CD4-positive, alpha-beta T cell treated with Interferon gamma for 1 hour (primary cell): Measurements from ENCODE around the gene ADGRD1.
A peak's percentile ranks its signal among the peaks of the same experiment; 100 is the strongest.

ENCODE experiments used
- DNase-seq: peaks from one replicate; pipeline ENCODE4 v3.0.0-alpha.2; 2020

The ADGRD1 gene

DNA sequence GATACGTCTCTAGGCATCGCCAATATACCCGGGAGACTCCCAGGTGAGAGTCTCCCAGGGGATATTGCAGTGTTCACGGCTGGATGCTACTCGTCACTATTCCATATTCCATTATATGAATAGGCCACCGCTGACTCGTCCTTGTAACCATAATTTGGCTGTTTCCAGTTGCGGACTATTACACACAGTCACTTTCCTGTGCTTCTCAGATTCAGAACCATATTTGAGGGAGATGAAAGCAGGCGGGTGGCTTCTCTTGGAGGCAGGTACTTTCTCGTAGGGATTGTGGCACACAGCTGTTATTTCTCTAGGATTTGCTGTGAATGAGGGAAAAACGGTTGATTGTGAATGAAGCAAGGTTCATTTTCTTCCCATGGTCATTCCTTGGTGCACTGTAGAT, 73.0 kb downstream of the ADGRD1 start:
- no peak for DNase-seq

DNA sequence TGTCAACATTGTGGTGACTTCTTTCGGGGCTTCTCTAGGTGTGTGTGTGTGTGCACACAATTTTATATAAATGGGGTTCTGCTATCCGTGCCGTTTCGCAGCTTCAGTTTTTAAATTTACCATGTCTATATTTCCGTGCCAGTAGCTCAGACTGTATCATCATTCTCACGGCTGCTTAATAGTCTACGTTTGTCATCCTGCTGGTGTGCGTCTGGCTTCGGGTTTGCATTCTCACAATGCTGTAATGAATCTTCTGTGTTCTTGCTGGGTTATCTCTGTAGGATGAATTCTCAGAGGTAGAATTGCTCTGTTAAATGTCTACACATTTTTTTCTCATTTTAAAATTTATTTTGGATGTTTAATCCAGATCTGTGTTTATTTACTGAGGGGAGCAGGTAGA, 73.6 kb downstream of the ADGRD1 start:
- no peak for DNase-seq

DNA sequence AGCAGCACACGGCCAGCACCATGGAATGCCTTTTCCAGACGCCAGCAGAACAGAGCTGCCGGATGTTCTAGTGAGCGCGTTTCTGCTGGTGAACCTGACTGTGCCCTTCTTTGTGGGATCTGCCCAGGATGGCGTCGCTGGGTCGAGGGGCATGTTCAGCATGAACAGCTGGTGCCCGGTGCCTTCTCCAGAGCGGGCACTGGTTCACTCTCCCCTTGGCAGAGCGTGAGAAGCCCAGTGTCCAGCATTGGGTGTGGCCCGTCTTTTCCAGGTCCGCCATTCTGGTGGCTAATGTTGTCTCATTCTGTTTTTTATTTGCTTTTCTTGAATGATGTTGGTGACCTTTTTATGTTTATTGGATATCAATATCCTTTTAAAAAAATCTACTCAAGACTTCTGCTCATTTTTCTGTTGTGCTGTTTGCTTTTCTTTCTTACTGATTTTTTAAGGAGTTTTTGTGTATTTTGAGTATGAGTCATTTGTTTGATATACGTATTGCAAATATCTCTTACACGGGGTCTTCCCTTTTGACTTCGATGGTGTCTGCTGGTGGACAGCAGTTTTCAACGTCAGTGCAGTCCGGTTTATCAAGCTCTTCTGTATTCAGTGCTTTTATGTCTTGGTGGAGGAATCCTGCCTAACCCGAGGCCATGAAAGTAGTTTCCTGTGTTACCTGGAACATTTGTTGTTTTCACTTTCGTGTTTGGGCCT, 74.3 kb downstream of the ADGRD1 start:
- DNase-seq: no peak

DNA sequence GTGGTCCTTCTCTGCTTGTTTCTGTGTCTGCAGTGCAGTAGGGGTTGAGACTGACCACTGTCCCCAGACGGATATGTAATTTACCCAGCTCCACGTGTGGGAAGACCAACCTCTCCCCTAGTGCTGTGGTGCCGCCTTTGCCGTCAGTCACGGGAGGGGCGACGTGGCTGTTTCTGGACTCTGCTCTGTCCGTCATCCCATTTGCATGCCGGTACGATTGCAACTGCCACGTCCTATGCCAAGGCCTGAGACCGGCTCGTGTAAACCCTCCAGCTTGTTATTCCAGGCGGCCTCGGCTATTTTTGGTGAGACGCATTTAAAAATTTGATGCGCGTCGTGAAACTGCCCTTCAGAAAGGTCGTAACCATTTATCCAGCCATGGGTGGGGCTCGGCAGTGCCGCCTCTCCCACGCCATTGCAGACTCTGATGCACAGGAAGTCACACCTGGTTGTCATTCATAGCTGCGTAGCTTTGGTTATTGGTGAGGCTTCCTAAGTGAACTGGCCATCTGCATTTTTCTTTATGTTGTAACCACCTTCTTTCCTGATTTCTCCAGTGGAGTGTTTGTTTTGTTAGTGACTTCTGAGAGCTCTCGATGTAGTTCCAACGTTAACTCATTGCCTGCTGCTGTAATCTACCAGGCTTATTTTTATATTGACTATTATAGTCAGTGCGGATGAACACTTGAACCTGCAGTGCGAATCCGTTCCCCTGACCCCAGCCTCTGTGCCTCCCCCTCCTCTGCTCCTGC, 75.1 kb downstream of the ADGRD1 start:
- DNase-seq: no peak

DNA sequence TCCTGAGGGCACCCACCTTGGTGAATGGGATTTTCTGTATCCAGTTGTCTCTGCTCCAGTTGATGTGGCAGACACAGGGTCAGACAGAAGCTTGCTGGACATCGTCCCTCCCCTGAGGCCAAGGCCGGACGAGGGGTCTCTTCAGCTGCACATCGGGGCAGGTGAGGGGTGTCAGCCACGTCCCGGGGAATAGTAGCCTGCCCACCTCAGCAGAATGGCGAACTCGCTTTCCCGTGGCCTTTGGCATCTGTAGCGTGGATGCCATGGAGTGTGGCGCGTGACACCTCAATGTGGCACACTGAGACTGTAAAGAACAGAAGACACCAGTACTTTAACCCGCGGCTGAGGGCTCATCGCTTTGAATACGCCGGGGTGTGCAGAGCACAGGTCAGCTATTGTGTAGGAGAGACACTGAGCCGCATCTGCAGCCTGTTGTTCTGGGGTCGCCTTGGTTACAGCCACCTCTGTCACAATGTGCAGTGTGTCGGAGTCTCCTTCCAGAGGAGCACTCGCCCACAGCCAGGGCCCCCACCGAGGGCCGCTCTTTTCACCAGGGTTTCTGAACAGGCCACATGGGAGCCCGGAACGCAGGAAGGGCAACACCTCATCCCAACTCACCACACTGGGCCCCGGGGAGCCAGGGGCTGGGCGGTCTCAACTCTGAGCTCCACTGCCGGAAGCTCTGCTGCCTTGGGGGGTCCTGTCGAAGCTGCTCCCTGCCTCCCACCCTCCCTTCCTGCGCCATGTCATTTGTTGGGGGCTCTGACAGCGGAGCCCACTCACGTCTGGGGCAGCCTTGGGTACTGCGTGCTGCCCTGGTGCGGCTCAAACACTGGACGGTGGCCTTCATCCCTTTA, 77.0 kb downstream of the ADGRD1 start:
- DNase-seq: no peak

DNA sequence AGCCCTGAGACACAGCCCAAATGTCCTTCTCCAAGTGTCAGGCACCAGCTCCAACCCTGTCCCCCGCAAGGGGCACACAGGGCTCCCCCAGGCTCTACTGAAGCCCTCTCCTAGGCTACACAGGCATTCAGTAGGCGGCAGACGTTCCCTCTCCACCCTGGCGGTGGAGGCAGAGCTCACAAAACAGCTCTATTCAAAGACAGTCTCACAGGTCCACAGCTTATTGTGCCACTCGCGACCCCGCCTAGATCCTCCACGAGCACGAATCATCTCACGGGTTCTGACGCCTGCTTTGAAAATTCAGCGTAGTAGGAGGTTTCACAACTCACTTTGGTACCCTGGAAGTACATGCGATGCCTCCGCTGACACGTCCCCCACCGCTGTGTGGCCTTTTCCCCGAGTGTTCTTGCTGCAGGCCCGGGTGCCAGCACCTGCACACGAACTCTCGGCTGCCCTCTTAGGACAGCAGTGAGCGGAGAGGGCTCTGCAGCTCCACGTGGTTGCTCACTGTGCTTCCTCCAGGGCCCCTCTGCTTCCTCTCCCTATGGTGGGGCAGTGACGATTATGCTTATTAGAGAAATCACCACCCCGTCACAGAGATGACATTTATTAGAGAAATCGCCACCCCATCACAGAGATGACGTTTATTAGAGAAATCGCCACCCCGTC, 78.5 kb downstream of the ADGRD1 start:
- no peak for DNase-seq

DNA sequence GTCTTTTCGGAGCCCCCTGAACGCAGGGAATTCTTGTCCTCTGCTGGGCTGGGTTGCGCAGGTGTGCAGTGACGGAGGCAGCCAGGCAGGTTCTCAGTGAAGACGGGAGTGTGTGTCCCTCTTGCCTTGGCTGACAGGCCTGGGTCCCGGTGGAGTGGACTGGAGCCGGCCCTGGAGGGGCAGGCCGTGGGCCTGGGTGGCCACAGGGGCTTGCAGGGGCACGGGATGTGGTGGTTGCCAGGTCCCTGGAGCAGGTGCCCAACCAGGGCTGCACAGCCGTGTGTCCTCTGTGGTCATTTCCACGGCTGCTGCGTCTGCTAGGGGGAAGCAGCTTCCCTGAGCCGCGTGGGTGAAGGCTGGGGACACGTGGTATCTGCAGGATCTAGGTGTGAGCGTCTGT, 79.8 kb downstream of the ADGRD1 start:
- no peak for DNase-seq

DNA sequence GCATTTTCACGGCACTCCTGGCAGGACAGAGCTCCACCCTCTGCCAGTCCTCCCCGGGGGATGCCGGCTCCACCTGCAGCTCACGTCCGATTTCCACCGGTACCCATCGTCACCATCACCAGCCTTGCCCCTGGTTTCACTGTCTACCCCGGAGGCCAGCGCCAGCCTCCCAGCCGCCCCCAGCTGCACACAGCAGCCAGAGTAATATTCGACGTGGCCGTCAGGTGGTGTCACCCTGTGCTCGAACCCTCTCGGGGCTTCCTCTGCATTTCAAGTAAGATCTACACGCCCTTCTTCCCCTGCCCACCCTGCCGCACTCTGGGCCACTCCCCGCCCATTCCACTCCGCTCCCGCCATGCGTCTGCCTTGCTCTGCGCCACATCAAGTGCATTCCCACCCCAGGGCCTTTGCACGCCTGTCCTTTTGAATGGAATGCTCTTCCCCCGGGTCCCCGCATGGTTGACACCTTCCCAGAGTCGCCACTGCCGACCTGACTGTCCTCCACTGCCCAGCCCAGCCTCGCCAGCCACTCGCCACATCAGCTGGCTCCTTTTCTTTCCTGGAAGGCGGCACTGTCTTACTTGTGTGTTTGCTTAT, 80.3 kb downstream of the ADGRD1 start:
- no peak for DNase-seq

DNA sequence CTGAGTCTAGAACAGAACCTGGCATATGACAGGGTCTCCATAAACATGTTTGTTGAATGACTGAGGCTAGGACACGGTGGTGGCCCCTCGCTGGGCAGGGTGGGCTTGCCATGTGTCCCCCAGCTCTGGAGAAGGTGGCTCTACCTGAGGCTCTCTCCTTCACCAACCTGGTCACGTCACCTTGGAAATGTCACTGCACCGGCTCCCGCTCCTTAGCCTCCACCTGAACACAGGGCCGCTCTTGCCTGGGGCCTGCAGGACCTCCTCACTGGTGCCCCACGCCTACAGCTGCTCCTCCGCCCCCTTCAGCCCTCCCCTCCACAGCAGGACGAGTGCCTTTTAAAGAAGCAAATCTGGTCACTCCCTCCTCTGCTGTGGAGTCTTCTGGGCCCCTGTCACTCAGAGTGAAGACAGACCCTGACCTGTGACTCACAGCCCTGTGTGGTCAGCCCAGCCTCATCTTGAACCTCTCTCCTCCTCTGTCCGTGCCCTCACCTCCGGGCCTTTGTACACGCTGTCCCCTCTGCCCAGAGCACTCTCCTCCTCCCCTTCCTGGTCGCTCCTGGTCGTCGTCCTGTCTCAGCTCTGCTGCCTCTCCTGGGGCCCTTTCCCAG, 81.0 kb downstream of the ADGRD1 start:
- no peak for DNase-seq

DNA sequence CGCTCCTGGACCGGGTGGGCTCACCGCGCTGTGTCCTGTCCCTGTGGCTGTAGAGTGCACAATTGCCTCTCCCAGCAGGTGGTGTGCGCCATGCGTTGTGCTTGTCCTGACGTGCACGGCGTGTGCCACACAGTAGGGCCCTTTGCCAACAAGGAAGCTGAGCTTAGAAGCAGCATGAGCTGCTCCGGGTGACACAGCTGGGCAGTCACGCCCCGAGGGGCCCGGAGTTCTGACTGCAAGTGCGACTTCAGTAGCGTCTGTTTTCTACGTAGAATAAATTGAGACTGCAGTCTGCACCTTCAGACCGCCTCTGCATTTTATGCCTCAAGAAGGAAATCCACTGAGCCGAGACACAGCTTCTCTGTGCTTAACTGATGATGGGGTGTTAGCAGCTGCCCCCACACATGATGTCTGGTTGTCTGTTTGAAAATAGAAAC, 81.6 kb downstream of the ADGRD1 start:
- DNase-seq: peak; percentile 22

DNA sequence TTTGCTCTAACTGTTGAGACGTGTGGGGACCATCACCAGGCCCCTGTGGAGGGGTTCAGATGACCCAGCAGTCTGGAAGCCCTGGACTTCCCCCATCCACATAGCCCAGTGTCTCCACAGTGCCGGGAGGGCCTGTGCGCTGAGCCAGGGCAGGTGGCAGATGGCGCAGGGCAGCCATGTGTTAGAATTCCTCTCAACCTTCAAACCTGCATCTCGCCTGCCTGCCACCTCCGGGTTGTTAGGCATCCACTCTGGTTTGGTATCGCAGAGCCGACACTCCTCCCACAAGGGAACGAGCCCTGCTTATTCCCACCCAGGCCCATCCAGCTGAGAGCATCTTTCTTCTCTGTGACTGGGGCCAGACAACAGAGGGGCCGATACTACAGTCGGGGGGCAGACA, 84.5 kb downstream of the ADGRD1 start:
- DNase-seq: no peak

DNA sequence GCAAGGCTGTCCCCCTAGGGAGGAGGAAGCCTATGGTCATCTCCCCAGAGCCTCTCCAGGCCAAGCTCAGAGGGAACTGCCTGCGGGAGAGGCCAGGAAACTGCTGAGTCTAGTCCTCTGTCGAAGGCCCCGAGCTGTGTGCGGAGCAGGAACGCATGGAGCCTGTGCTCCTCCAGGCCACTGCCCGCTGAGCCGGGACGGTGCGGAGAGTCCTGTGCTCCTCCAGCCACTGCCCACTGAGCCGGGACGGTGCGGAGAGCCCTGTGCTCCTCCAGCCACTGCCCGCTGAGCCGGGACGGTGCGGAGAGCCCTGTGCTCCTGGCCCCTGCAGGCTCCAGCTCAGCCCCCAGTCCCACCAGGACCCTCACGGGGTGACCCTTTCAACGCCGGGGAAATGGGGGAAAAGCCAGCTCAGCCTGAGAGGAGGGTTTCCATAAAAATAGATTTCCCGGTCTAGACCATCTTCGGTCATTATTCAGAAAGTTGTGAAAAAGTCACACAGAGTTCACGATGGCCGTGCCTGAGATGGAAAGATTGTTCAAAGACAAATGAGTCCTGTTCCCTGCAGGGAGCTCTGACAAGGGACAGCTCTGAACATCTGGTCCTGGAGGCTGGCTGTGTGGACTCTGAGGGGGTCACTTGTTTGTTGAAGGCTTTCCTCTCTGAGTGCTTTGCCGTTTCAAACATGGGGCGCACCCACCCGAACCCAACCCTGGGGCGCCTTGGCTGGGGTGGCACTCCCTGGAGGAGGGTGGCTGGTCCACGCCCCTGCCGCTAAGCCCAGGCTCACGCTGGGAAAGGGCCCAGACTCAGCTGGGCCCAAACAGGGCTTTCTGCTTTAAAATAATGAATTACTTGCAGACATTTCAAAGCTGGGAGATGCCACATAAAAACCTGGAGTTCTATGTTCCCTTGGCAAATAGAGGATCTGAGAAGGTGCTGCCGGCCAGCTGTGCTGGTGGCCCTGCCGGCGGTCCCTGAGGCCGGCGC, 85.5 kb downstream of the ADGRD1 start:
- DNase-seq: no peak

DNA sequence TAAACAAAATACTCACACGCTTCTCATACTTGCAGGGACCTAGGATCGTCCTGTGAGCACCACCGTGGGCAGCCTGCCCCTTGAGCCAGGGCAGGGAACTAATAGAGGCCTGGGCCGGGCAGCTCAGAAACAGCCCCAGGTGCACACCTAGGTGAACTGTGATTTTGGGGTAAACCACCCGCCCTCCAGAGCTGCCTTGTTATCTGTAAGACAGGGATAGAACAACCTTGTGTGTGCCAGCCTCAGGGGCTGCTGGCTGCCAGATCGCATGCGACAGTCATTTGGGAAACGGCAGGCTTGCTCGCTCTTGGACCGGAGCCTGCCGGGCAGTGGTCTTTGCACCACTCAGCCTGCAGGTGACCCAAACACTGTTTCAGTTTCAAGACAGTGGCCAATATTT, 86.8 kb downstream of the ADGRD1 start:
- no peak for DNase-seq

DNA sequence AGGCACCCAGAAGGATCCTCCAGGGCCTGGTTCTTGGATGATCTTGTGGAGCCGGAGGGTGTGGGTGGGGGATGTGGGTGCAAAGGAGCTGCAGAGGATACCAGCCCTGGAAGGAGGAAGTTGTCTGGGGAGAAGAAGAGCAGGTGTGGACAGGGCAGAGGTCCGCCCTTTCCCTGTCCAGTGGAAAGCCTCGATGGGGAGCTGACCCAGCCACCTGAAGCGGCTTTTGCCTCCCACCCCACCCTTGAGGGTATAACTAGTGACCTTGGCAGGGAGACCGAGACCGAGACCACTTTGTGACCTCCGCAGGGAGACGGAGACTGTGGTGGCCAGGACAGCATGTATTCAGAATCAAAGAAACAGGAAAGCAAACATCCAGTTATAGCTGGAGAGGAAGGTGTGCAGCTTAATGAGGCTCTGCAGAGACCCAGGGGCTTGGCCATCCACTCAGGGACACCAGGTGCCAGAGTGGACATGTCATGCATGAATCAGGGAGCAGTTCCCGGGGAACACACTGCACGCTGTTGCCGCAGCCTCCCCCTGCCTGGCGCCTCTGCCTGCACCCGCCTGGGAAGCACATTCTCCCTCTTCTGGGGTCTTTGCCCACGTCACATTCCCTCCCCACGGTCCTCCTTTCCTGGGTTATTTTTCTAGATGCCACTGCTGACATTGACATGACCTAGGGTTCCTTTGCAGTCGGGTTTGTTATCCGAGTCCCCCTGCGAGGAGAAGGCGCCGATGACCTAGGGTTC, 87.7 kb downstream of the ADGRD1 start:
- no peak for DNase-seq

DNA sequence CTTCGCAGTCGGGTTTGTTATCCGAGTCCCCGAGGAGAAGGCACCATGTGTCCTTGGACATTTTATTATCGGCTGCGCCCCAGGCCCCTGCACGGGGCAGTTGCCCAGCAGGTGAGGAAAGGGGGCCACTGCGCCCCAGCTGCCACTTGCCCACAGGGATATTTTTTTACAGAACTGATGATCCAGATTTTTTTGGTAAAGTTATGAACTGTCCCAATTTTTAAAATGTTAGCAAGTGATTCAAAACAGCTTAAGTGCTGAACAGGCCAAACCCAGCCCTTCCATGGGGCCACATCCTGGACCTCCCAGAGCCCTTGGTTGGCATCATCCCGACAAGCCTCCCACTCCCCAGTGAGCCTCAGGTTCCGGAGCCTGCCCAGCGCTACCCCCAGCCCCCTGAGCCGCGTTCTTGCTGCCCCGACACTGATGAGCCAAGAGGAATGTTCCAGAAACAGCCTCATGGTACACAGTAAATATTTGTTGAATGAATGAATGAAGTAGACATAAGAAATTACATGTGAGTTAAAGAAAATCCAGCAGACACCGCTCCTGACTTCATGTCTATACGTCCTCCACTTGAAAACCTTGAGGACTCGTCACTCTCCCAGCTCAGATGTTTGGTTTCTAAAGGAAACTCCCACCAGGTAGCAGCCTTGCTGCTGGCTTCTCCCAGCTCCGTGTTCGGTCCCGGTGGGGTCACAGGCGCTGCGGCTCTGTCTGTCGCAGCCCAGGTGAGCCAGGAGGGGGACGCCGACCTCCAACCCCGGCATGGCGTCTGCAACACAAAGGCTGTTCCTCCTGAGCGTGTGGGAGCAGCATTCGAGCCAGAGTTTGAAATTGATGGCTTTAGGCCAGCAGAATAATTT, 88.5 kb downstream of the ADGRD1 start:
- no peak for DNase-seq

DNA sequence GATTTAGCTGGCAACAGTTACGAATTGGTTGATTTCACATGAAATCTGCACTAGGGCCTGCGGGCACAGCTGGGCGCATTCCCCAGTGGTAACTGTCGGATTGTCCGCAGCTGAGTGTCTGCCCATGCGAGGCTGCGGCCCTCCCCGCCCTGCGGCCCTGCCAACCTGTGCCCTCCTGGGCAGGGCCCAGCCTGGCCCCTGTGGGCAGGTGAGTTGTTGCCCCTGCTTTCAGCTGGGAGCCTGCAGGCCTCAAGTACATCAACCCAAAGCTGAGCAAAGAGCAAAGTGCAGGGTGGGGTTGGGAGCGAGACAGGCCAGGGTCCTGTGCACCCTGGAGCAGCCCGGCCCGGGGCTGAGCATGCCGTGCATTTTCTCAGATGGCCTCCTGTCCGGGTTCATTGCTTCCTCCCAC, 89.1 kb downstream of the ADGRD1 start:
- no peak for DNase-seq

DNA sequence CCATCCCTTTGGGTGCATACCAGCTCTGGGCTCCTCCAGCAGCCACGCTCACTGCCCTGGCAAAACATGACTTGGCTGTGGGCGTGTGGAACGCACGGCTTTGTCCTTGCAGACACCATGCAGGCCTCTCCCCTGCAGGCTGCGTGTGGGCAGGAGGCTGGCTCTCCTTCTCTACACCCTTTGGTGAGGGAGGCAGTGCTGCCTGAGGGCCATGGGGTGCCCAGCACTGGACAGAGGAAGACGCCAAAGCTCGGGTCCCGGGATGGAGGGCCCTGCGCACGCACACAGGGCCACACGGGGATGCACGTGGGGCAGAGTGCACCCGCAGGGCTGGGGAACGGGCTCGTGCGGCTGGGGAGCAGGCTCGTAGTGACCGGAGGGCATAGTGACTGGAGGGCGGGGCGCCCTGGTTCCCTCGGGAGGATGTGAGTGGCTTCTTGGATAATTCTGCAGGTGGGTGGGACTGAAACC, 89.7 kb downstream of the ADGRD1 start:
- DNase-seq: no peak

DNA sequence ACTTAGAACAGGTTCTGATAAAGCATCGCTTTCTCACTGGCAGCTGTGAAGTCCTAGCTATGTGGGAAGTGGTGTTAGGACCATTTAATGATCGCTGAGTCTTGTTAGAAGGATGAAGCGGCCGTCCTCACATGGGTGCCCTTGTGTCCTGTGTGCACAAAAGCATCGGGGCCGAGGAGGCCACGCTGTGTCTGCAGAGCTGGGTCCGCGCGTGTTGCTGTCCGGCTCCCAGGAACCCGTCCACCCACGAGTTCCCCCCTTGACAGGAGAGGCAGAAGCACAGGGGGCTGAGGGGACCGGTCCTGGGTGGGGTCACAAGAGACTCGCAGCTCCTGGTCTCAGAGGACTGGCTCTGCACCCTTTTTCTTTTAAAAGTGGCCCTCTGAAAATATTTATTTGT, 90.4 kb downstream of the ADGRD1 start:
- no peak for DNase-seq
